IMR-90 (cell line): ENCODE measurements around the gene PEX6. TPM values are rescaled to one million over a fixed set of nuclear protein-coding genes. Genes with fewer than 3 reads are reported as not detected.

Experiments
- ATAC-seq: fragments of 200-7000 bp; cut with Tn5 transposase; 2 replicates; pipeline ENCODE4 v1.9.1; 2020; ENCODE audit warnings: low read depth, mild to moderate bottlenecking, moderate library complexity
- BruUV-seq: library from RNA; stranded (reverse); fragments of 400-500 nt; replicated peaks from 2 replicates; lab custom pipeline; 2021; lab: Mats Ljungman, UMichigan
- CTCF ChIA-PET: fragments of 300-600 bp; formaldehyde crosslinking; extraction: SDS; loops from one replicate; lab custom pipeline; 2021; ENCODE audit warnings: antibody characterized with exemption; lab: Yijun Ruan, JAX
- POLR2A ChIA-PET: fragments of 300-600 bp; sonication (Branson Sonifier 250); formaldehyde crosslinking; loops from one replicate; lab custom pipeline; 2022; ENCODE audit warnings: antibody characterized with exemption; ENCODE audit not compliant: unreplicated experiment; lab: Charles Lee
- DNase-seq: peaks from one replicate; pipeline ENCODE4 v3.0.0; 2013
- H2AFZ ChIP-seq: replicated peaks from 2 replicates; pipeline ENCODE3; 2013; ENCODE audit warnings: low read length, mild to moderate bottlenecking; ENCODE audit not compliant: poor library complexity
- H2AK5ac ChIP-seq: 2 replicates; pipeline ENCODE4 v1.6.1; 2013; ENCODE audit warnings: low read depth, low read length, inconsistent platforms
- H2AK9ac ChIP-seq: replicated peaks from 2 replicates; pipeline ENCODE3; 2013; ENCODE audit warnings: mild to moderate bottlenecking, low read depth, low read length, moderate library complexity; ENCODE audit not compliant: poor library complexity
- H2BK120ac ChIP-seq: 2 replicates; pipeline ENCODE4 v1.6.1; 2013; ENCODE audit warnings: low read depth, low read length, inconsistent platforms
- H2BK15ac ChIP-seq: 3 replicates; pipeline ENCODE4 v1.6.1; 2013; ENCODE audit warnings: low read depth, low read length, inconsistent platforms
- H2BK20ac ChIP-seq: 2 replicates; pipeline ENCODE4 v1.6.1; 2013; ENCODE audit warnings: low read depth, mild to moderate bottlenecking, inconsistent platforms, low read length, moderate library complexity
- H2BK5ac ChIP-seq: 2 replicates; pipeline ENCODE4 v1.6.1; 2013; ENCODE audit warnings: mild to moderate bottlenecking, low read depth, low read length, inconsistent platforms; ENCODE audit not compliant: poor library complexity, severe bottlenecking
- H3K14ac ChIP-seq: replicated peaks from 2 replicates; pipeline ENCODE4 v1.6.1; 2013; ENCODE audit warnings: low read depth, low read length, inconsistent platforms
- H3K18ac ChIP-seq: 2 replicates; pipeline ENCODE4 v1.6.1; 2013; ENCODE audit warnings: low read depth, low read length, control low read depth
- H3K23ac ChIP-seq: 2 replicates; pipeline ENCODE4 v1.6.1; 2013; ENCODE audit warnings: low read depth, low read length, inconsistent platforms
- H3K27ac ChIP-seq: 2 replicates; pipeline ENCODE4 v1.5.1; 2013; ENCODE audit warnings: mild to moderate bottlenecking, control low read depth, low read length; ENCODE audit not compliant: insufficient read depth
- H3K27me3 ChIP-seq: 2 replicates; pipeline ENCODE4 v1.6.1; 2013; ENCODE audit warnings: low read length; ENCODE audit not compliant: control insufficient read depth, insufficient read depth
- H3K36me3 ChIP-seq: 2 replicates; pipeline ENCODE4 v1.6.1; 2013; ENCODE audit warnings: low read length, mixed read lengths; ENCODE audit not compliant: control insufficient read depth, insufficient read depth
- H3K4ac ChIP-seq: 2 replicates; pipeline ENCODE4 v1.6.1; 2013; ENCODE audit warnings: low read depth, low read length, inconsistent platforms
- H3K4me1 ChIP-seq: 2 replicates; pipeline ENCODE4 v1.6.1; 2013; ENCODE audit warnings: low read length, mixed read lengths; ENCODE audit not compliant: control insufficient read depth, insufficient read depth
- H3K4me2 ChIP-seq: 2 replicates; pipeline ENCODE4 v1.6.1; 2013; ENCODE audit warnings: low read depth, mild to moderate bottlenecking, control low read depth, low read length, moderate library complexity
- H3K4me3 ChIP-seq: 2 replicates; pipeline ENCODE4 v1.5.1; 2013; ENCODE audit warnings: low read depth, mild to moderate bottlenecking, control low read depth, low read length, moderate library complexity; ENCODE audit not compliant: insufficient read depth
- H3K56ac ChIP-seq: 2 replicates; pipeline ENCODE4 v1.6.1; 2013; ENCODE audit warnings: low read length, inconsistent platforms; ENCODE audit not compliant: insufficient read depth; ENCODE audit errors: extremely low read depth
- H3K79me1 ChIP-seq, 2 experiments: 2 replicates each; pipeline ENCODE4 v1.6.1; 2013; ENCODE audit warnings: low read length in 2 of 2, inconsistent platforms in 1 of 2, low read depth in 1 of 2
- H3K9ac ChIP-seq: 2 replicates; pipeline ENCODE4 v1.6.1; 2013; ENCODE audit warnings: low read depth, low read length, control low read depth
- H3K9me1 ChIP-seq: 2 replicates; pipeline ENCODE4 v1.6.1; 2013; ENCODE audit warnings: low read length, inconsistent platforms; ENCODE audit not compliant: insufficient read depth
- H3K9me3 ChIP-seq: 2 replicates; pipeline ENCODE4 v1.6.1; 2013; ENCODE audit warnings: low read length; ENCODE audit not compliant: control insufficient read depth, insufficient read depth
- H4K20me1 ChIP-seq: 2 replicates; pipeline ENCODE4 v1.6.1; 2013; ENCODE audit warnings: low read length, inconsistent platforms; ENCODE audit not compliant: insufficient read depth
- H4K5ac ChIP-seq: 2 replicates; pipeline ENCODE4 v1.6.1; 2013; ENCODE audit warnings: mild to moderate bottlenecking, low read depth, low read length, control low read depth
- H4K8ac ChIP-seq, 2 experiments: 2 replicates each; pipeline ENCODE4 v1.6.1; 2013; ENCODE audit warnings: low read depth in 2 of 2, low read length in 2 of 2, control low read depth in 1 of 2, inconsistent platforms in 1 of 2
- H4K91ac ChIP-seq: 2 replicates; pipeline ENCODE4 v1.6.1; 2013; ENCODE audit warnings: low read depth, low read length, inconsistent platforms; ENCODE audit not compliant: insufficient read depth
- BHLHE40 ChIP-seq: fragments of 150-350 bp; IDR thresholded peaks from 2 replicates; pipeline ENCODE4 v1.6.1; 2016; ENCODE audit warnings: mild to moderate bottlenecking, low read depth, low read length
- MXI1 ChIP-seq: IDR thresholded peaks from 2 replicates; pipeline ENCODE4 v1.6.1; 2012; ENCODE audit warnings: low read depth, mild to moderate bottlenecking, low read length, moderate library complexity, borderline replicate concordance
- NFE2L2 ChIP-seq: fragments of 150-350 bp; IDR thresholded peaks from 2 replicates; pipeline ENCODE4 v1.6.1; 2016; ENCODE audit warnings: low read depth, mild to moderate bottlenecking, low read length
- POLR2A ChIP-seq: IDR thresholded peaks from 2 replicates; pipeline ENCODE4 v1.6.1; 2012; ENCODE audit warnings: mild to moderate bottlenecking, low read depth, low read length
- RFX5 ChIP-seq: IDR thresholded peaks from 2 replicates; pipeline ENCODE4 v1.8.0; 2012; ENCODE audit warnings: low read depth, mild to moderate bottlenecking, low read length, moderate library complexity
- WGBS, 2 experiments: methylation state at CpG; one replicate each; pipeline versions ENCODE4 v1.1.5 to v1.1.7; 2013; ENCODE audit warnings: missing lambda C conversion rate in 2 of 2; ENCODE audit not compliant: insufficient read length in 1 of 2; ENCODE audit errors: extremely low coverage in 2 of 2; 5-methylcytosine and 5-hydroxymethylcytosine counted together
- dilution Hi-C: fragments of 300-500 bp; cut with HindIII; formaldehyde crosslinking; loops from one replicate; pipeline ENCODE4 v1.14.3; 2018; ENCODE audit warnings: low sequenced_read_pairs; ENCODE audit not compliant: unreplicated experiment
- in situ Hi-C: fragments of 300-500 bp; cut with MboI; formaldehyde crosslinking; loops from 3 replicates; pipeline ENCODE4 v1.14.3; 2019; ENCODE audit warnings: low sequenced_read_pairs, inconsistent platforms, mixed read lengths
- intact Hi-C: fragments of 100-400 bp; cut with micrococcal nuclease; formaldehyde crosslinking; loops from 2 replicates; pipeline ENCODE4 v1.10.0; 2022
- polyA plus RNA-seq, 3 experiments: library from polyadenylated mRNA; depleted of rRNA; stranded (reverse); fragments of >200 nt; gene quantifications; 2 replicates each; pipeline ENCODE4 v1.2.3, GENCODE V29; 2012; ENCODE audit warnings: low replicate concordance in 1 of 3
- total RNA-seq: library from RNA; depleted of rRNA; stranded (reverse); fragments of >200 nt; gene quantifications from 2 replicates; pipeline ENCODE4 v1.2.3, GENCODE V29; 2012
- TF ChIP-seq, protein P1 (sequence below): fragments of 150-350 bp; IDR thresholded peaks from 2 replicates; pipeline ENCODE4 v1.6.1; 2016; ENCODE audit warnings: low read depth, mild to moderate bottlenecking, low read length, moderate library complexity, borderline replicate concordance
- TF ChIP-seq, protein P2 (sequence below): conservative IDR thresholded peaks from 2 replicates; pipeline ENCODE4 v1.5.1; 2012; ENCODE audit warnings: mild to moderate bottlenecking, low read depth, low read length, improper control_type of control experiment

The PEX6 gene
- total and polyA plus RNA-seq, 2 of the 4 experiments (the other 2 are of a cell fraction), result 10.4 to 10.6 TPM

DNA sequence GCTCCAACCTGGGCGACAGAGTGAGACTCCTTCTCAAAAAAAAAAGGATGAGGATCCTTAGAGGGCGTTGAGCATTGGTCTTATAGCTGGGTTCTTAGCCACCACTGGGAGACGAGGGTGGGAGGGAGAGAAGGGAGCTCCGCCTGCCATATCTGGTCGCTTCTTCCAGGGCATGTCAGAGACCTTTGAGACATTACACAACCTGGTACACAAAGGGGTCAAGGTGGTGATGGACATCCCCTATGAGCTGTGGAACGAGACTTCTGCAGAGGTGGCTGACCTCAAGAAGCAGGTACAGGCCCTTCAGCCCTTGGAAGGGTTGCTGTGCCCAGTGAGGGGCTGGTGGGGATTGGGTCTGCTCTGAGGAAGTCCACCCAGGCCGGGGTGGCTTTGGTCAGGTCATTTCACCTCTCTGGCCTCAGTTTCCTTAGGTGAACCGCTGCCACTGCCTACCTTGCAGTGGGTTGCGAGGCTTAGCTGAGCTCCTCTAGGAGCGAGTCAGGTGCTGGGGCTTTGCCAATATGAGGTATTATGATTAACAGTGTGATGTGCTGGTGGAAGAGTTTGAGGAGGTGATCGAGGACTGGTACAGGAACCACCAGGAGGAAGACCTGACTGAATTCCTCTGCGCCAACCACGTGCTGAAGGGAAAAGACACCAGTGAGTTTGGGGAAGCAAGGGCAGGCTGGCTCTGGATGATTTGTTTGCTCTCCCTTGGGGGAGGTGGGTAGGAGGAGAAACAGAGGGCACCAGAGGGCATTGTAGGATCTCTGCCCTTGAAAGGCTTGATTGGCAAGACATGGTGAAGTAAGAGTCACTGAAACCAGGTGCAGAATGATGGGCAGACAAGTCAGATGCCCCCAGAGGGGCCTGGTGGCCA lies 41.2 kb downstream of the PEX6 start:
- TF ChIP-seq POLR2A, result no peak
- TF ChIP-seq, protein P1, sequence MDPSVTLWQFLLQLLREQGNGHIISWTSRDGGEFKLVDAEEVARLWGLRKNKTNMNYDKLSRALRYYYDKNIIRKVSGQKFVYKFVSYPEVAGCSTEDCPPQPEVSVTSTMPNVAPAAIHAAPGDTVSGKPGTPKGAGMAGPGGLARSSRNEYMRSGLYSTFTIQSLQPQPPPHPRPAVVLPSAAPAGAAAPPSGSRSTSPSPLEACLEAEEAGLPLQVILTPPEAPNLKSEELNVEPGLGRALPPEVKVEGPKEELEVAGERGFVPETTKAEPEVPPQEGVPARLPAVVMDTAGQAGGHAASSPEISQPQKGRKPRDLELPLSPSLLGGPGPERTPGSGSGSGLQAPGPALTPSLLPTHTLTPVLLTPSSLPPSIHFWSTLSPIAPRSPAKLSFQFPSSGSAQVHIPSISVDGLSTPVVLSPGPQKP, result no peak
- no peak for TF ChIP-seq NFE2L2
- TF ChIP-seq BHLHE40, result no peak
- no peak for TF ChIP-seq MXI1
- TF ChIP-seq, protein P2, sequence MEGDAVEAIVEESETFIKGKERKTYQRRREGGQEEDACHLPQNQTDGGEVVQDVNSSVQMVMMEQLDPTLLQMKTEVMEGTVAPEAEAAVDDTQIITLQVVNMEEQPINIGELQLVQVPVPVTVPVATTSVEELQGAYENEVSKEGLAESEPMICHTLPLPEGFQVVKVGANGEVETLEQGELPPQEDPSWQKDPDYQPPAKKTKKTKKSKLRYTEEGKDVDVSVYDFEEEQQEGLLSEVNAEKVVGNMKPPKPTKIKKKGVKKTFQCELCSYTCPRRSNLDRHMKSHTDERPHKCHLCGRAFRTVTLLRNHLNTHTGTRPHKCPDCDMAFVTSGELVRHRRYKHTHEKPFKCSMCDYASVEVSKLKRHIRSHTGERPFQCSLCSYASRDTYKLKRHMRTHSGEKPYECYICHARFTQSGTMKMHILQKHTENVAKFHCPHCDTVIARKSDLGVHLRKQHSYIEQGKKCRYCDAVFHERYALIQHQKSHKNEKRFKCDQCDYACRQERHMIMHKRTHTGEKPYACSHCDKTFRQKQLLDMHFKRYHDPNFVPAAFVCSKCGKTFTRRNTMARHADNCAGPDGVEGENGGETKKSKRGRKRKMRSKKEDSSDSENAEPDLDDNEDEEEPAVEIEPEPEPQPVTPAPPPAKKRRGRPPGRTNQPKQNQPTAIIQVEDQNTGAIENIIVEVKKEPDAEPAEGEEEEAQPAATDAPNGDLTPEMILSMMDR, result no peak
- no peak for TF ChIP-seq RFX5
- no peak overlapping the region for H3K23ac ChIP-seq
- H3K36me3 ChIP-seq, result peaks cover 34% of the 10 kb centered on the region
- H2AFZ ChIP-seq, result no peak overlapping the region
- no peaks in the 10 kb centered on the region for H3K4me1 ChIP-seq
- no peak overlapping the region for H2AK9ac ChIP-seq
- ChIA-PET POLR2A (no interaction called here), CTCF (no interaction called here)
- H2BK20ac ChIP-seq, result no peak overlapping the region
- BruUV-seq, result no TSS peak
- dilution Hi-C loops (no loop called here), intact Hi-C loops (no loop called here), in situ Hi-C loops (no loop called here)
- no peak overlapping the region for H3K56ac ChIP-seq
- no peak overlapping the region for H3K18ac ChIP-seq
- no peaks in the 10 kb centered on the region; the same call in 1 of the 2 replicates for H4K20me1 ChIP-seq
- no peak overlapping the region for H4K91ac ChIP-seq
- peaks cover 26 to 42% of the 10 kb centered on the region in 2 experiments for H3K79me1 ChIP-seq
- H2BK15ac ChIP-seq, result no peak overlapping the region
- no peak overlapping the region for H3K27ac ChIP-seq
- H3K4me2 ChIP-seq, result no peak overlapping the region
- no peak overlapping the region for H2BK5ac ChIP-seq
- H3K14ac ChIP-seq, result no peak overlapping the region
- no peak overlapping the region for H2AK5ac ChIP-seq
- H3K4me3 ChIP-seq, result no peak overlapping the region
- ATAC-seq (no peak), DNase-seq (no peak)
- no peak overlapping the region for H3K4ac ChIP-seq
- no peak overlapping the region for H4K8ac ChIP-seq
- peaks cover 4% of the 10 kb centered on the region; the same call in 1 of the 2 replicates for H3K9me1 ChIP-seq
- no peaks in the 10 kb centered on the region for H3K27me3 ChIP-seq
- no peak overlapping the region for H3K9ac ChIP-seq
- H3K9me3 ChIP-seq, result no peaks in the 10 kb centered on the region
- WGBS, 2 experiments, result 95% methylated on average over 7 of the region's 13 CpGs; no CpG with 5 or more reads in 1 of the 2 experiments
- H2BK120ac ChIP-seq, result no peak overlapping the region
- H4K5ac ChIP-seq, result no peak overlapping the region
